ENCODE results near the gene FASLG.
A peak's percentile ranks its signal among the peaks of the same experiment; 100 is the strongest.
"Not testable (repeated sequence)": the region's sequence is repeated elsewhere in the genome, so short reads cannot be mapped to it uniquely, and the experiment has no call there.

FASLG gene, protein sequence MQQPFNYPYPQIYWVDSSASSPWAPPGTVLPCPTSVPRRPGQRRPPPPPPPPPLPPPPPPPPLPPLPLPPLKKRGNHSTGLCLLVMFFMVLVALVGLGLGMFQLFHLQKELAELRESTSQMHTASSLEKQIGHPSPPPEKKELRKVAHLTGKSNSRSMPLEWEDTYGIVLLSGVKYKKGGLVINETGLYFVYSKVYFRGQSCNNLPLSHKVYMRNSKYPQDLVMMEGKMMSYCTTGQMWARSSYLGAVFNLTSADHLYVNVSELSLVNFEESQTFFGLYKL

DNA sequence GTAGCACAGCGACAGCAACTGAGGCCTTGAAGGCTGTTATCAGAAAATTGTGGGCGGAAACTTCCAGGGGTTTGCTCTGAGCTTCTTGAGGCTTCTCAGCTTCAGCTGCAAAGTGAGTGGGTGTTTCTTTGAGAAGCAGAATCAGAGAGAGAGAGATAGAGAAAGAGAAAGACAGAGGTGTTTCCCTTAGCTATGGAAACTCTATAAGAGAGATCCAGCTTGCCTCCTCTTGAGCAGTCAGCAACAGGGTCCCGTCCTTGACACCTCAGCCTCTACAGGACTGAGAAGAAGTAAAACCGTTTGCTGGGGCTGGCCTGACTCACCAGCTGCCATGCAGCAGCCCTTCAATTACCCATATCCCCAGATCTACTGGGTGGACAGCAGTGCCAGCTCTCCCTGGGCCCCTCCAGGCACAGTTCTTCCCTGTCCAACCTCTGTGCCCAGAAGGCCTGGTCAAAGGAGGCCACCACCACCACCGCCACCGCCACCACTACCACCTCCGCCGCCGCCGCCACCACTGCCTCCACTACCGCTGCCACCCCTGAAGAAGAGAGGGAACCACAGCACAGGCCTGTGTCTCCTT, at the start of gene FASLG:
Gene FASLG, plus strand, starts transcription at position 233 of the 583 bp plus-strand sequence. Its CDS starts 99 bp downstream, at position 332.
- no peak for DNase-seq (ENCODE audit: low spot score)

DNA sequence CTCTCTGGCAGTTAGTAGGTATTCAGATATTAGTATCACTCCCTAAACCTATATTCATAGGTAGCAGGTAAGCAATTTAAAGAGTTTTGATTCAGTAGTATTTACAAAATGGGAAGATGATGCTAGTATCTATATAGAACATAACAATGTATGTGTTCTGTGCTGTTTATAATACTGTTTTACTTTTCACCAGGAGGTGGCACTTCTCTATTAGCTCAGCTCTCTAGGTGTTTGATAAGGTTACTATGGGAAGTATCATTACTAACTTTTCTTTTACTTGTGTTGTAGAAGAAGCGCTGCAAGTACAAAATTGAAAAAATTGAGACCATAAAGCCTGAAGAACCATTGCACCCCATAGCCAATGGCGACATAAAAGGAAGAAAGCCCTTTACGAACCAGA, 49.4 kb upstream of the FASLG start:
- DNase-seq (ENCODE audit: low spot score): no peak

DNA sequence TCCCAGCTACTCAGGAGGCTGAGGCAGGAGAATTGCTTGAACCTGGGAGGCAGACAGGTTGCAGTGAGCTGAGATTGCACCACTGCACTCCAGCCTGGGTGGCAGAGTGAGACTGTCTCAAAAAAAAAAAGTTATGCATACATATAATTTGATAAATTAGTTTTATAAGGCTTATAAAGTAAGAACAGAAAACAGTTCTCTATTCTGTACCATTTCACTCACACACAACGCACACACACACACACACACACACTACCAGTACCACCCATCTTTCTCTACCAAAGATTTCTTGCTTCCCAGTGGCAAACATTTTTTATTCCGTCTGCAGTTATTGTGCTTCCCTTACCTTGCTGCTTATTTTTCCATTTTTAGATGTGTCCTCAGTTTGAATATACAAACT, 46.4 kb upstream of the FASLG start:
- DNase-seq (ENCODE audit: low spot score): no peak

DNA sequence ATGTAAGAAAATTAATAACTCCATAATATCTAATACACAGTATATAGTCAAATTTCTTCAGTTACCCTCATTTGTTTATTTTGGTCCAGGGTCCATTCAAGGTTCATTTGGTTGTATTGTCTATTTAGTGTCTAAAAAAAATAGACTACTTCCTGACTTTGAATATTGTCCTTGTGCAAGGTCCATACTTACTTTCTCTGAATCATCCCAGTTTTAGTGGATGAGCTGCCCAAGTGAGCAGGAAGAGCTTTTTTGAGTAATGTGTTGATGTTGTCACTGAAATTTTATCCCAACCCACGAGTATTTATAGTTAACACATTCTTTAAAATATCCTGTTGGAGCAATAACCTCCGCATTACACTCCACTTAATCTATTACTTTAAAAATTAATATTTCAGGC, 45.6 kb upstream of the FASLG start:
- DNase-seq (ENCODE audit: low spot score): no peak

DNA sequence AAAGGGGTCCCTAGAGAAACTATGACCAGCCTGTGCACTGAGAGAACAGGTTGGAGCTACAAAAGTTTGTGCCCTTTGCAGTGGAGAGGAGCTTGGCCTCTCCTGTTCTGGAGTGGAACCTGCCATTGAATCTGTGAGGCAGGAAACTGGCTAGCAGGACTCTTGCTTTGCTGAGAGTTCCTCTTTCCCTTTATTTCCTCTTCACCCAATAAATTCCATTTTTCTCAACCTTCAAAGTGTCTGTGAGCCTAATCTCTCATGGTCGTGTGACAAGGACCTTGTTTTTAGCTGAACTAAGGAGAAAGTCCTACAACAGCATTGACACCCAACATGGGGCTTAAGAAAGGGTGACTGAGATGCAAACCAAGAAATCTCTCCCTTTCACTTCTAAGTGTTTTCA, 42.7 kb upstream of the FASLG start:
- no peak for DNase-seq (ENCODE audit: low spot score)

DNA sequence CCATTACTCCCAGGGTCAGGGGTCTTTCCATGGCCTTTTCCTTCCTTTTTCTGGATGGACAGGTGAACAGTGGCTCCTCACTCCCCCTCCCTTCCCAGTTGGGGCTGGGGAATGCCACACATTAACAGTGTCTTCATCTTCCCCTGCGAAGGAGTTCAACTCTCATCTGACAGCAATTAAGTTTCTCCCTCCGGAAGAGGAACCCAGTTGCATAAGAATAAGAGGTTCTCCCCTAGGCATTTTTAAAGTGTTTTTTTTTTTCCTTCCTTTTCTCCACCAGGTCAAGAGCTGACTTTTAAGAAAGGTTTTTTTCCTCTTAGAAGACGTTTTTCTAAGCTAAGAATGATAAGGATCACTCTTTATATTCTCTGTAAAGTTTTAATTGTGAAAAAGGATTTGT, 42.3 kb upstream of the FASLG start:
- no peak for DNase-seq (ENCODE audit: low spot score)

DNA sequence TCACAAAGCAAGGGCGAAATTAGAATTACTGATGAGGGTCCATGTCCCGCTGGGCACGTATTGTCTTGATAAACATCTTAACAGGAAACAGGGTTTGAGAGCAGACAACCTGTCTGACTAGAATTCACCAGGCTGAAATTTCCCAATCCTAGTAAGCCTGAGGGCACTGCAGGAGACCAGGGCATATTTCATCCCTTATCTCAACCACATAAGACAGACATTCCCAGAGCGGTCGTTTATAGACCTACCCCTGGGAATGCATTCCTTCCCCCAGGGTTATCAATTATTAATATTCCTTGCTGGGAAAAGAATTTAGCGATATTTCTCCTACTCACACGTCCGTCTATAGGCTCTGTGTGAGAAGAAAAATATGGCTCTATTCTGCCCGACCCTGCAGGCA, 38.3 kb upstream of the FASLG start:
- not testable (repeated sequence) for DNase-seq (ENCODE audit: low spot score)

DNA sequence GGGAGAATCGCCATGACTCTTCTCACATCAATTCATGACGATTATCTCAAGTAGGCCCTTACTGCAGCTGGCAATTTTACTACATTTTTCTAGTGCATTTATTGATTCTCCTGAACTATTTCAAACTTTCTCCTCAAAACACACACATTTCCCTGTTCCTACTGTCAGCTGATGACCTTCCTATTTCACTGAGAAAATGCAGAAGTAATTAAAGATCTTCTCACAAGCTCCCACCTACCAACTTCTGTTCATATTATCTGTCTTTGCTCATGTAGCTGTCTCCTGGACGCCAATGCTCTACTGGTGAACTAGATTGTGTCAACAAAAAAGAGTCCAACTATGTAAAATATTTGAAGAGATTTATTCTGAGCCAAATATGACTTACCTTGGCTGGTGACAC, 36.4 kb upstream of the FASLG start:
- no peak for DNase-seq (ENCODE audit: low spot score)

DNA sequence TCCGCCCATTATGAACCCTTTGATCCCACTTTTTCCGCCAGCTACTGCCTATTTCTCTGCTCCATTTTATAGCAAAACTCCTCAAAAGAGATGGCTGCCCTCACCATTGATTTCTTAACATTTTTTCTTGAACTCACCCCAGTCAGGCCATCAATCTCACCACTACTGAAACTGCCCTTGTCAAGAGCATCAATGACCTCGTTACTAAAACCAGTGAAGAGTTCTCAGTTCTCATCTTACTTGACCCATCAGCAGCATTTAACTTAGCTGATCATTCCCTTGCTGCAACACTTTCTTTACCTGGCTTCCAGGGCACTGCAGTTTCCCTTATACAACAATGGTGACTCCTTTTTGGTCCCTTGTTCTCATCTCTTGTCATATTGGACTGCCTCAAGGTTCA, 35.2 kb upstream of the FASLG start:
- no peak for DNase-seq (ENCODE audit: low spot score)

DNA sequence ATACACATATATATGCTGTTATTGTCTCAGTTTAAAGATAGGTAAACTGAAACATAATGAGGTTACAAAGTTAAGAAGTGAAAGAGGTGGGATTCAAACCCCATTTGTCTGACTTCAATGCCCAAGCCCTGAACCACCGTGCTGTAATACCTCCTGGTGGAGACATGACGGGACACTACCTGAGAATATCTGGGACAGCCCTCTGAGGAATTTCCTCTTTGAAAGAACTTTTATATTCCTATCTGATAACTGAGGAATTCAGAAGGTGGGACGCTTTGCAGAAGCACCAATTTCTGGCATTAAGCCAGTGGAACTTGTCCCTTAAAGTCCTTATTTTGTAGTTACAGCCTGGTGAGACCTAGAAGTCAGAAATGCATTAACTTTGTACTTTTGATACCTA, 32.1 kb upstream of the FASLG start:
- DNase-seq (ENCODE audit: low spot score): no peak

DNA sequence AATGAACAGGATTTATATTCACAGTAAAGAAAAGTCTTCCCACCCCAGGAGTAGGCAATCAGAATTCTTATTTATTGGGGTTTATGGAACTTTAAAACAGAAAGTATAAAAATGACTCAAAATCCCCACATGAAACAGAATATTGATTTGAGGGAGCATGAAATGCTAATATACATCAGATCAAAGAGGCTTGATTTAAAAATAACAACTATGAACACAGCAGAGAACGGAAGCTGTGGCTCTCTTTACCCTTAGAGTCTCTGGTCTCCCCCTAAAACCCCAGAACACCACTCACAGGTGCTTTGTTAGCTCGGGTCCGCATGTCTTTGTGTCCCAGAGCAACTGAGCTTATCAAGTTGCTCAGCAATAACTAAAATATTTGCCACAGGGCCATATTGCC, 31.2 kb upstream of the FASLG start:
- no peak for DNase-seq (ENCODE audit: low spot score)

DNA sequence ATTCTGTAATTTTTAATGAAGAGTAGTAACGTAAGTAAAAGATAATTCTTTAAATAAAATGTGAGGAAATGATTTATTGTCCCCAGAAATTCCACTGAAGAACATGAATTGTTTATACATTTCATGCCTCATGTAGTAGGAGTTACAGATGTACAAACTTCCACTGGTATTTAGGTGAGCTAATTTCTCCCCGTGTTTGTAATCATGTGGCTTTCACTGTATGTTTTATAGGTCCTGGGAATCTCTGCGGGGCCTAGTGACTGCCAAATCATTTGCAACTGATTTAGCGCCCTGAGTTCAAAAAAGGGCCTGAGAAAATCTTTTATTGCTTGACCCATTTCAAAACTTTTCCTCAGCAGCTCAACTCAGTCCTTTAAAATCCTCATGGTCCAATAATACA, 30.5 kb upstream of the FASLG start:
- no peak for DNase-seq (ENCODE audit: low spot score)

DNA sequence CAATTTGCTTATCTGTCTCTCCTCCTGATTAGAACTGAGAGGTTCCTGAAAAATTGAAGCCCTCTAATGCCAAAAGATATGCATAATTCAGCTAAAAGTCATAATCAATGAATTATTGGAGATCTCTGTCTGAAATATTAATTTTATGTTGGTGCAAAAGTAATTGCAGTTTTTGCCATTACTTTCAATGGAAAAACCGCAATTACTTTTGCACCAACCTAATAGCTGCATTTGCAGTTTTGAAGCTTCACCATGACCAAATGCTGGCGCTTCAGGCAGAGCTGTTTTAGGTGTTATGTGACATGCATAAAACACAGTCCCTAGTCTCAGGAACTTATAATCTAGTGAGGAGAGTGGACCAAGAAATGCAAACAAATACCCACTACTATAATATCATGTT, 29.7 kb upstream of the FASLG start:
- no peak for DNase-seq (ENCODE audit: low spot score)

DNA sequence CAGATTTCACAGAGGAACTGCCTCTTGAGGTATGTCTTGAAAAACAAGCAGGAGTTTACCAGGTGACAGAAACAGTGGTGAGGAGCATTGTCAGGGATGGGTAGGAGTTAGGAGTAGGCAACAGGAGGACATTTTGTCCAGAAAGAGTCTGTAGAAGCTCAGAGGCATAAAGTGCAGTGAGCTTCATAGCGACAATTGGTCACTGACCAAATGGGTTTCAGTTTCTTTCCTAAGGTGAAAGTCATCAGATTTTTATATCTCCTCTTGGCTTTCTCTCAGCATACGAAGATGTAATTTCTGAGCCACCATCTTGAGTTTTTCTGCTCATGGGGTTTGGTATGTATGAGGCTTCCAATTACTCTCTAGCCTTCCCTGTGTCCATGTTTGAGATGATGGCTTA, 29.3 kb upstream of the FASLG start:
- no peak for DNase-seq (ENCODE audit: low spot score)

DNA sequence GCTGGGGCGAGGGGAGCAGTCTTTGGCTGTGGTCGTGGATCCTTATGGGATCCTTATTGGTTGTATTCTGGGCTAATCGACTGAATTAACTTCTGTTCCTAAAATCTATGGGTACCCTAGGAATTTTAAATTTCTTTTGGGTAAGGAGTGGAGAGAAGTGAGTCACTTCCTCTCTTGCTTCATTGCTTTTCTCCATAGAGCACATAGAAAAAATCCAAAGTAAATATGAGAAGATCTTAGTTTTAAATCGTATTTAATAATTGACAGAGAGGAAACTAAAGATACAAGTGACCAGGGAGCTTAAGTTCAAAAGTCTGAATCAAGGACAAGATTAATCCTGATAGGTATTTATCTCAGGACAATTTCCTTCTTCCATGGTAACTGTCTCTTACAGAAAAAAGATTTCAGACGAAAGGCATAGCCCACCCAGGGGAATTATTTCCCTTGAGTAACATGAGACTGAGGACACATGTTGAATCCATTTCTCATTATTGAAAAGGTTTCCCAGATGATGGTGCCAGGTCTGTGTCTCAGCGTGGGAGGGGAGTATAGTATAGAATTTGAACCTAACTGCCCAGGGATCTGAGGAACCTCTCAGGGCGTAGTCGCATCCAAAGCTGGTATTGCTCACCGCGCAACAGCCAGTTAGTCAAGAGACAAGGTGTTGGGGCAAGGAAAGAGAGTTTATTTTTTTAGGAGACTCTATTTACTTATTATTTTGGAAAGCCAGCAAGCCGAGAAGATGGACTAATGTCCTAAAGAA, 28.7 kb upstream of the FASLG start:
- no peak for DNase-seq (ENCODE audit: low spot score)

DNA sequence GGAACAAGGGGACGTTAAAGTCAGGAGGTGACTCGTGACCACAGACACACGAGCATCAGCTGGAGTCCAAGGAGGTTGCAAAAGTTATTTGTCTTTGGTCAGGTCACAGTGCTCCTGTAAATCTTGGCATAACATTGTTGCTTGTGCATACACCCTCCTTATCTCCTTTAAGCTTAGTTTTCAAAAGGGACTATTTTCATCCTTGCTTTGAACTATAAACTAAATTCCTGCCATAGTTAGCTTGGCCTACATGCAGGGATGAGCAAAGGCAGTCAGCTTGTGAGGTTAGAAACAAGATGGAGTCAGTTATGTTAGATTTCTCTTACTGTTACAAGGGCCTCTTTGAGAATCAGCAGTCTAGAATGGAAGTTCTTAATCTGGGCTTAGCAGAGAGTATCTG, 28.0 kb upstream of the FASLG start:
- no peak for DNase-seq (ENCODE audit: low spot score)

DNA sequence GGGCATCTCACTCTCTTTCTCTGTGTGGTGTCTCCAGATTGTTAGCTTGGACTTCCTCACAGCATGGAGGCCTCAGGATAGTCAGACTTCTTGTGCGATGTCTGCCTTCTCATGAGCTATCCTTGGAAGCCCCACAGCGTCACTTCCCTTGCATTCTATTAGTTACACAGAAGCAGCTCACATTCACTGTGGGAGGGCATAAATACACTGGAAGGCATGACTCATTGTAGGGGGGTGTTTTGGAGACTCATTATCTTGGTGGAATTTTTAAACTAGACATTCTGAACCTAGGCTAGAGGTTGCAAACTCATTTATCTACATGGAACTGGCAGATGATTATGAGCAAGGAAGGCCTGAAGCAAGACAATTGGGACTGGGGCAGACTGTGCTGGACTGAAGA, 21.4 kb upstream of the FASLG start:
- DNase-seq (ENCODE audit: low spot score): peak; percentile 43

DNA sequence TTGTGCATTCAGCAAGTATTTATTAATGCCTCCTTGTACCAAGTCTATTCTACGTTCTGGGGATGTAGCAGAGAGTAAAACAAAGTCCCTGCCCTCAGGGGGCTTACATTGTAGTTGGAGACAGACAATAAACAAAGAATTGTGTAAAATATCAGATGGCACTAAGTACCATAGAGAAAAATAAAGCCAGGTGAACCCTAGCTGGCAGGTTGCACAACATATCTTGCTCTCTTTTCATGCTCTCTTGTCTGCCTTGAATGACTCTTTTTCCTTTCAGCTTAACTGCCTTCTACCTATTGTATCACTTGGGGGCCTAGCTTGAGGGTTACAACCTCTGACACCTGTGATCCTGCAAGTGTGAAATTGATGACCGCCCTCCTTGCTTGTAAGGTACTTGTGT, 20.7 kb upstream of the FASLG start:
- no peak for DNase-seq (ENCODE audit: low spot score)

DNA sequence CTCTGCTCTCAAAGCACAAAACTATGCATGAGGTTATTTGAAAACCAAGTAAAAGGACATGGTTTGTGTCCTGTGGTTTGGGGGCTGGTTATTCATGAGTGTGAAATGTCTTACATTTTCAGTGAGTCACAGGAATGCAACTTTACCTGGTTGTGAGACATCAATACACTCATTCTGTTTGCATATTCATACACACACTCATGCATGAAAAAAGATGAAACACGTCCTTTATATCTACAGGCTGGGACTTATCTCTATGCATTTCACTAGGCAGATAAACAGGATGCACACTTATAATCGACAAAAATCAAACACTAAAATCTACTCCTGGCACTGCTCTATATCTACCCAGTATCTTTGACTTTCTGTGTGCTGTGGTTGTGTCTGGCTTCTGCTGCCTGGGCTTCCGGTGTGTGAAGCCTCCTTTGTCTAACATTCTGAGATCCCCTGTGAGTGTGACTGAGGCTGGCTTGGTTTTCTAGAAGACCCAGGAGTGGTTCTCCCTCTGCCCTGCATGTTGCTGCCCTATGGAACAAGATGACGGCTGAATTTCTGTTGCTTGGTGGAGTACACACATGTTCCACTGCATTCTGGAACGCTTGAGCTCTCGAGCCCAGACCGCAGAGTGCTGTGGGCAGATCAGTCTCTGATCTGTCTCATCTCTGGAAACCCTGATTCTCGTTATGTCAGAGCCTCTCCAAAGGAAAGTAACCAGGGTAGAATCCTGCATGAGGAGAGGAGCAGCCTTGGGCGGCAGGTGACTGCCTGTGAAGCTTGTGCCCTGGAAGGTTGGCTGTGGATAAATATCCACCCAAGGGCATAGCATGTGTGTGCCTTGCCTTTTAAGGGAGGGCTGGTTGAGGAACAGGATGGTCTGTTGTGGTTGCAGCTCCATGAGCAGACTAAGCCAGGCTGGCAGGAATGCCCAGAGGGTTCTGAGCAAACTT, 19.7 kb upstream of the FASLG start:
- peak; percentile 55 for DNase-seq (ENCODE audit: low spot score)

DNA sequence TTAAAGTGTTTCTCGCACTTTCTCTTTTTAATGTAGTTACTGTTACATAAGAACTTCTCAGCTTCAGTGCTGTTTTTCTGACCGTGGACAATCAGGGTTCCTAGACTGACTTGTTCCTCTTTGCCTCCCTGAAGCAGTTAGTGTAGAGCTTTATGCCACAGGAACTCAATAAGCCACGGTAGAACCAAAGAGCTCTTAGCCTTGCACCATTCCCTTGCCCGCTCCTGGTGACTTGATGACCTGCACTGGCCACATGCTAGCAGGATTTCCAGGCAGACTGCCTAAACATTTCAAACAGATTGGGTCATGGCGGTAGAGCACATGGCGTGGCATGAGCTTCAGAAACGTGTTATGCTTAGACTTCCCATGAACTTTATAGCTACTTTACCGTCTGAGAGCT, 18.8 kb upstream of the FASLG start:
- DNase-seq (ENCODE audit: low spot score): no peak

DNA sequence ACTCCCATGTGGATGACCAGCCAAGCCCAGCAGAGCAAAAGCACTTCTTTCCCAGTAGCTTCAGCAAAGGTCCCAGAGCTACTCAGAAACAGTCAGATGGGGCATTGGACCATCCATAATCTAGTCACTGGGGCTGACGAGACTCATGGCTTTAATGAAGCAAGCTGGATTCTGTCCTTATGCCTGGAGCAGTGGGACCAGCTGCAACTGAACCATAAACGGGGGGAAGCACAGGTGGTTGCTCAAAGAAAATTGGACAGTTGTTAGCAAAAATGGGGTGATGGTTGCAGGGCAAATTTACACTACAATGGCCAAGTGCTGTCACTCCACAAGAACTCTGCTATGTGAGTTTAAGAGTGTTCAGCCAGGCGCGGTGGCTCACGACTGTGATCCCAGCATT, 17.4 kb upstream of the FASLG start:
- DNase-seq (ENCODE audit: low spot score): no peak

DNA sequence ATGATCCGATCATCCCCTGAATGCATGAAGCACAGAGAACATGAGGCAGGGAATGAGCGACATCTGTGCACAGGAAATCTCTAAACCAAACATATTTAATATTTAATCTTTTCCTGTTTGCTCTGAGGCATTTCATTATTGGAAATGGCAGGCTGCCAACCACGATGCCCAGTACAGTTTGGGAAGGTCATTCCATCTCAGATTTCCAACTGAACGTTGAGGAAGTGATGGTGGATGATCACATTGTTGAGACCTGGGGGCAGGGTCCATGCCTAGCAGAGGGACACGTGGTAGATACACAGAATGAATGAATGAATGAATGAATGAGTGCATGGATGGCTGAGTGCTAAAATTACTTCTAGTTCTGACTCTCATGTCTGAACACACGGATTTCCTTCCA, 15.9 kb upstream of the FASLG start:
- no peak for DNase-seq (ENCODE audit: low spot score)

Data from AG08396 (cell line).